ENCODE measurements around the gene ZNF318.
"Not testable (repeated sequence)": the region's sequence is repeated elsewhere in the genome, so short reads cannot be mapped to it uniquely, and the experiment has no call there.

ZNF318 gene

DNA sequence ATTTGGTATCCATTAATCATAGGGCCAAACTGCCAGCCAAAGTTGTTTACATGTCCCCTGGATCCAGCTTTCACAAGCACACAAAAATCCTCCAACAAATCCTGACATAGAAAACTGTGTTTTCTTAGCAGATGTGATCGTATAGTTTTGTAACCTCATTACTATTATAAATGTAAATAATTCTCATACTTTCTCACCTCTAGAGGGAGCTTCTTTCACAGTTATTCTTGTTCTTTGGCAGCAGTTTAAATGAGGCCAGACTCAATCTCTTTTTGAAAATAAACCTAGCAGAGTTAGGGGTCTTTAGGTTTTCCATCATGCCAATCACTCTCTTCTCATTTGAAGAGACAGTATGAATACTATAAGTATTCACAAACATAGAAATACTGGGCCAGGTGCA lies 17.0 kb upstream of the ZNF318 start:
- DNase-seq (ENCODE audit: low read depth): no peak
- no peak overlapping the region for H3K4me3 ChIP-seq (ENCODE audit: control insufficient read depth, low read depth, low read length)
- TF ChIP-seq, protein P1, sequence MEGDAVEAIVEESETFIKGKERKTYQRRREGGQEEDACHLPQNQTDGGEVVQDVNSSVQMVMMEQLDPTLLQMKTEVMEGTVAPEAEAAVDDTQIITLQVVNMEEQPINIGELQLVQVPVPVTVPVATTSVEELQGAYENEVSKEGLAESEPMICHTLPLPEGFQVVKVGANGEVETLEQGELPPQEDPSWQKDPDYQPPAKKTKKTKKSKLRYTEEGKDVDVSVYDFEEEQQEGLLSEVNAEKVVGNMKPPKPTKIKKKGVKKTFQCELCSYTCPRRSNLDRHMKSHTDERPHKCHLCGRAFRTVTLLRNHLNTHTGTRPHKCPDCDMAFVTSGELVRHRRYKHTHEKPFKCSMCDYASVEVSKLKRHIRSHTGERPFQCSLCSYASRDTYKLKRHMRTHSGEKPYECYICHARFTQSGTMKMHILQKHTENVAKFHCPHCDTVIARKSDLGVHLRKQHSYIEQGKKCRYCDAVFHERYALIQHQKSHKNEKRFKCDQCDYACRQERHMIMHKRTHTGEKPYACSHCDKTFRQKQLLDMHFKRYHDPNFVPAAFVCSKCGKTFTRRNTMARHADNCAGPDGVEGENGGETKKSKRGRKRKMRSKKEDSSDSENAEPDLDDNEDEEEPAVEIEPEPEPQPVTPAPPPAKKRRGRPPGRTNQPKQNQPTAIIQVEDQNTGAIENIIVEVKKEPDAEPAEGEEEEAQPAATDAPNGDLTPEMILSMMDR (IDR thresholded peaks at IDR 0.05; ENCODE audit: control insufficient read depth, insufficient read depth, low read depth, low read length, missing control alignments): peak; percentile 39

DNA sequence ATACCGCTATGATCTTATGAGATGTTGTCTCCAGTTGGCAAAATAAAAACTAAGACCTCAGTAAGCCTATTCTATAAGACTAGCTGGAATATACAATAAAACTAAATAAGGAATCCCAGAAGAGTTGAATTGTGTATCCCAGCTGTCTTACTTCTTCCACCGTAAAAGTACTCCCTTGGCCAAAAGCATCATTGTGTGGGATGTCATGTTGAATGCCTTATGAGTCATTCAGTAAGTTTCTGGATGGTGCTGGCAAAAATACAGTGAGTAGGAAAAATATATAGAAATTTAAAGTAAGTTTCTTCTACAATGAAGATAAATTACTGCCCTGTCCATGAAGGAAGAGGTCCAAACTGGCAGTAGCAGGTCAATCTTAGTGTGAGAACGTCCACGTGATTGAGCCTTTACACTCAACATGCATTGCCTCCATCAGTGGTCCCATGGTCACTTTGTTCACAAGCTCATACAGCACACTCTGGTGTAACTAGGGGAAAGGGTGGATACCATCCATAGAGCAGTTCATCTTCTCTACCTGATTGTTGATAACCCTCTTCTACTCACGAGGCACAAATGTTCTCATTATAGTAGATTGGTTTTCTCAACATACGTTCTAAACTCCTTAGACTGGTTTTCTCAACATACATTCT lies 13.7 kb upstream of the ZNF318 start:
- TF ChIP-seq, protein P1 (IDR thresholded peaks at IDR 0.05; ENCODE audit: control insufficient read depth, insufficient read depth, low read depth, low read length, missing control alignments): no peak
- no peak for DNase-seq (ENCODE audit: low read depth)
- no peak overlapping the region for H3K4me3 ChIP-seq (ENCODE audit: control insufficient read depth, low read depth, low read length)

DNA sequence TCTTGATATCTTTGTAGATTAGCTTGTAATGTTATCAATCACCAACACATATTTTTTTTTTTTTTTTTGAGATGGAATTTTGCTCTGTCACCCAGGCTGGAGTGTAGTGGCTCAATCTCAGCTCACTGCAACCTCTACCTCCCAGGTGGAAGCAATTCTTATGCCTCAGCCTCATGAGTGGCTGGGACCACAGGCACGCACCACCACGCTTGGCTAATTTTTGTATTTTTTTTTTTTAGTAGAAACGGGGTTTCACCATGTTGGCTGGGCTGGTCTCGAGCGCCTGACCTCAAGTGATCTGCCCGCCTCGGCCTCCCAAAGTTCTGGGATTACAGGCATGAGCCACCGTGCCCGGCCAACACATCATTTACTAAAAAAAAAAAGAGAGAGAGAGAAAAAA lies 11.4 kb upstream of the ZNF318 start:
- H3K4me3 ChIP-seq (ENCODE audit: control insufficient read depth, low read depth, low read length); DNase-seq (ENCODE audit: low read depth): not testable (repeated sequence)

DNA sequence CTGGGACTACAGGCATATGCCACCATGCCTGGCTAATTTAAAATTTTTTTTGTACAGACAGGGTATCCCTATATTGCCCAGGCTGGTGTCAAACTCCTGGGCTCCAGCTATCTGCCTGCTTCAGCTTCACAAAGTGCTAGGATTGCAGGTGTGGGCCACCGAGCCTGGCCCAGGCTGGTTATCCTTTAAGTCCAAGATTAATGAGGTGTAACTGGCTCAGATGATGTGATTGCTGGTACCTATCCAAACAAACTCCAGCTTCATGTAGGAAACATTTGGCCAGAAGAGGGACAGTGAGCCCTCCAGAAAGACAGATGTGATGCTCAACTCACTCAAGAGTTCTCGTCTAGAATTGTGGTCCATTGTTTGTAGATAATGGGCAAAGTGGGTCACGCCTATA lies 9.2 kb upstream of the ZNF318 start:
- no peak for DNase-seq (ENCODE audit: low read depth)
- TF ChIP-seq, protein P1 (IDR thresholded peaks at IDR 0.05; ENCODE audit: control insufficient read depth, insufficient read depth, low read depth, low read length, missing control alignments): no peak
- no peak overlapping the region for H3K4me3 ChIP-seq (ENCODE audit: control insufficient read depth, low read depth, low read length)

DNA sequence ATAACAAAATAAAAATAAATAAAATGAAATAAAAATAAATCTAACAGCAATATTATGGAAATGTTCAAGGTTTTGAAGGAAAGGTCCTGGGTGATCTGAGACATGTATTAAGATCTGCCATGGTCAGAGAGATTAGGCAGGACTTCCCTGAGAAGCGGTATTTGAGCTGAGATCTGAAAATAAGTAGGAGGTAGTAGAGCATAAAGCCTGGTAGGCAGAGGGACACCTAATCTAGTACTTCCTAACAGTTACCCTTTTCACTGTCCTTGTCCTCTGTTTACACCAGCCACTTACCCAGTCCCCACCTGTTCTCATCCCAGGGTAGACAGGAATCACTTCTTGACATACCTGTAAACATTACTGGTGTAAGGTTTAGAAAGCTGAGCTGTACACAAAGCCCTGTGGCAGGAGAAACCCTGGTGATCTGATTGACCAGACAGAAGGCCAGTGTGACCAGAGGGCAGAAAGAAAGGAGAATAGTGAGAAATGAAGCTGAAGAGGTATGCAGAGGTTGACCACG lies 8.3 kb upstream of the ZNF318 start:
- no peak for DNase-seq (ENCODE audit: low read depth)

DNA sequence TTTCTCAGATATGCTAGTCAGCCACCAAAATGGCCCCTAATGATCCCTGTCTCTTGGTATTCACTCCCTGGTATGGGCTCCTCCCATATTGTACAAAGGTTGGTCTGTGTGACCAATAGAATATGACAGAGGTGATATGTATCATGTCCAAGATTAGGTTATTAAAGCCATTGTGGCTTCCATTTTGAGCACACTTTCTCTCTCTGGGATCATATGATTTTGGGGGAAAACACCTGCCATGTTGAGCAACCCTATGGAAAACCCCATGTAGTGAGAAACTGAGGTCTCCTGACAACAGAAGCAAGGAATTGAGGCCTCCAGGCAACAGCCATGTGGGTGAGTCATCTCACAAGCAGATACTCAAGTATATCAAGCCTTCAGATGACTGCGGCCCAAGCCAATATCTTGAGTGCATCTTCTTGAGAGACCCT lies 7.1 kb upstream of the ZNF318 start:
- H3K4me3 ChIP-seq (ENCODE audit: control insufficient read depth, low read depth, low read length): no peak overlapping the region
- TF ChIP-seq, protein P1 (IDR thresholded peaks at IDR 0.05; ENCODE audit: control insufficient read depth, insufficient read depth, low read depth, low read length, missing control alignments): no peak
- no peak for DNase-seq (ENCODE audit: low read depth)

More for the DNA sequence above, 8.3 kb upstream of the ZNF318 start:
- TF ChIP-seq, protein P1 (IDR thresholded peaks at IDR 0.05; ENCODE audit: control insufficient read depth, insufficient read depth, low read depth, low read length, missing control alignments): no peak
- H3K4me3 ChIP-seq (ENCODE audit: control insufficient read depth, low read depth, low read length): no peak overlapping the region

DNA sequence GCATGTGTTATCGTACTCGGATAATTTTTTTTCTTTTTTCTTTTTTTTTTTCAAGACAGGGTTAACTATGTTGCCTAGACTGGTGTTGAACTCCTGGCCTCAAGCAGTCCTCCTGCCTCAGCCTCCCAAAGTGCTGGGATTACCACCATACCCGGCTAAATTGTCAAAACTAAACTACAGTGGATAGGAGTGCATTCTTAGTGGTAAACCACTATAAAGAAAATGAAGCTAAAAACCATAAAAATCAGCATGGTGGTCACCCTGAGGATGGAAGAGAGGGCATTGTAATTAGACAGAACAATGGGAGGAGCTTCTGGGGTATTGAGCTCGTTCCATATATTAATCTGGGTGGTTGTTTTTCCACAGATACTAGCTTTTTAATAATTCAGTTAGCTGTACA lies 6.2 kb upstream of the ZNF318 start:
- H3K4me3 ChIP-seq (ENCODE audit: control insufficient read depth, low read depth, low read length): no peak overlapping the region
- DNase-seq (ENCODE audit: low read depth): no peak
- TF ChIP-seq, protein P1 (IDR thresholded peaks at IDR 0.05; ENCODE audit: control insufficient read depth, insufficient read depth, low read depth, low read length, missing control alignments): no peak

Measured in AG09309 (cell line).